Hepatocyte (in vitro differentiated cells): ENCODE results near the gene HRCT1.

Experiments
- EZH2 ChIP-seq: fragments of 200-600 bp; sonication (generic); IDR thresholded peaks from 2 replicates; pipeline ENCODE4 v1.6.1; 2016; ENCODE audit warnings: antibody characterized with exemption, mild to moderate bottlenecking, borderline replicate concordance
- EZH2phosphoT487 ChIP-seq: fragments of 200-600 bp; sonication (generic); IDR thresholded peaks from one replicate; pipeline ENCODE4 v1.6.1; 2018; ENCODE audit warnings: antibody characterized with exemption, mild to moderate bottlenecking, low read depth, moderate library complexity; ENCODE audit not compliant: unreplicated experiment, severe bottlenecking
- TF ChIP-seq, protein P1 (sequence below): fragments of 200-600 bp; sonication (generic); IDR thresholded peaks from 2 replicates; pipeline ENCODE4 v1.5.1; 2016; ENCODE audit warnings: antibody characterized with exemption, mild to moderate bottlenecking; ENCODE audit not compliant: poor library complexity

DNA sequence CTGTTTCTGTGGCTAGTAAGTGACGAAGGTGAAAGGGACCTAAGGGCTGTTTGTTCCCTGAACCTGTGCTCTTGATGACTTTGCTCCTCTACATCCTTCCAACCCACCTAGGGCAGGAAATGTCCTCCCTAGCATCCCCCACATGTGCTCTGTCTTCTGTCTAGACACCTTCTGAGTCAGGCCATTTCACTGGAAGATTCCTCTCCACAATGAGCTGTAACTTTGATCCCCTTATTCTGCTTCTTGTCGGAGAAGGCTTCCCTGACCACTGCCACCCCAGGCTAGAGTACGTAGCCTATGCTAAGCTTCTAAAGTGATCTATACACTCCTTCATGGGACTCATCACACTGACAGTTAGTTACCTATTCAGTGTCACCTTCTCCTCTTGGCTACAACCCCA, 25.0 kb downstream of the HRCT1 start:
- TF ChIP-seq EZH2 (no peak), EZH2phosphoT487 (no peak)
- TF ChIP-seq, protein P1, sequence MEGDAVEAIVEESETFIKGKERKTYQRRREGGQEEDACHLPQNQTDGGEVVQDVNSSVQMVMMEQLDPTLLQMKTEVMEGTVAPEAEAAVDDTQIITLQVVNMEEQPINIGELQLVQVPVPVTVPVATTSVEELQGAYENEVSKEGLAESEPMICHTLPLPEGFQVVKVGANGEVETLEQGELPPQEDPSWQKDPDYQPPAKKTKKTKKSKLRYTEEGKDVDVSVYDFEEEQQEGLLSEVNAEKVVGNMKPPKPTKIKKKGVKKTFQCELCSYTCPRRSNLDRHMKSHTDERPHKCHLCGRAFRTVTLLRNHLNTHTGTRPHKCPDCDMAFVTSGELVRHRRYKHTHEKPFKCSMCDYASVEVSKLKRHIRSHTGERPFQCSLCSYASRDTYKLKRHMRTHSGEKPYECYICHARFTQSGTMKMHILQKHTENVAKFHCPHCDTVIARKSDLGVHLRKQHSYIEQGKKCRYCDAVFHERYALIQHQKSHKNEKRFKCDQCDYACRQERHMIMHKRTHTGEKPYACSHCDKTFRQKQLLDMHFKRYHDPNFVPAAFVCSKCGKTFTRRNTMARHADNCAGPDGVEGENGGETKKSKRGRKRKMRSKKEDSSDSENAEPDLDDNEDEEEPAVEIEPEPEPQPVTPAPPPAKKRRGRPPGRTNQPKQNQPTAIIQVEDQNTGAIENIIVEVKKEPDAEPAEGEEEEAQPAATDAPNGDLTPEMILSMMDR = no peak
